Renal cortex interstitium (tissue), 11 donors: Measurements from ENCODE around the gene TMEM203. TPM values are rescaled to one million over a fixed set of nuclear protein-coding genes. Genes with fewer than 3 reads are reported as not detected.

Experiments used
- DNase-seq, 11 donors: peaks; one replicate each; pipeline ENCODE4 v3.0.0-alpha.2; 2013; ENCODE audit warnings: low read depth in 9 of 11, low spot score in 4 of 11; ENCODE audit errors: extremely low read depth in 1 of 11
- polyA plus RNA-seq, 3 donors: library from polyadenylated mRNA; unstranded; fragments of 120-200 nt; gene quantifications; one replicate each; pipeline ENCODE4 v1.2.1, GENCODE V29; 2013; ENCODE audit not compliant: insufficient read length in 3 of 3

The TMEM203 gene
- polyA plus RNA-seq, 3 donors = 40.2 to 46.4 (median 42.7) TPM

DNA sequence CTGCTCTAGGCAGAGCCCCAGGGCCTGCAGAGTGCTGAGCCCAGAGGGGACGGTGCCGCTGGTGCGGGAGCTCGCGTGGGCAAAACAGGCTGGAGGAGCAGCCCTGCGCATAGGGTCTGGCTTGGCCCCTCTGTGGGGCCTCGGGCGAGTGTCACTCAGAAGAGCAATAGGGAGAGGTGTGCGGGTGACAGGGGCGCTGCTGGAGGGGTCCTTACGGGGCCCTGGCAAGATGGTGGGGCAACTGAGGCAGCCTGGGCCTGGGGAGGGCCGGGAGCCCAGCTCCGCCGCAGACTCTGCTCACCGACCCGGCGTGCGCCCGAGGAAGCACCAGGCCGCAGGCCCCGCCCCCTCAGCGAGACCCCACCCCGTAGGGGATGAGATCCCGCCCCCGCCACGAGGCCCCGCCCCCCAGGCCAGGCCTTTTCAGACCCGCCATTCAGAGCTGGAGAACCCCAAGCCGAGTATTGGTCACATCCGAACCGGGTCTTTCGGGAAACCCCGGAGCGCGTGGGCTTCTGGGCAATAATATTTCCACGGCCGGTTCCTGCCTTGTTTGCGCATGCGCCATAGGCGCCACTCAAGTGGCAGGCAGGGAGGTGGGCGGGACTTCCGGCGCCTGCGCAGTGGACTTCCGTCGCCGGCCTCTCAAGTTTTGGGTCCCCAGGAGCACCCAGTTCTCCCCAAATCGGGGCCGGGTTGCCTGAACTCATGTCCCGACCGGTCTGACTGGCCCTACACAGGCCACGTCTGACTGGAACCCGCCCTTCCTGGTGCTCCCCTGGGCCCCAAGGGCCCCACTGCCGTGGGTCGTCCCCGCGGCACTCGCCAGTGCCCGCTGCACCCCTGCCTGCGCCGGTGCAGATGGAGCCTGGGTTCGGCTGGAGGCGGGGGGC lies 17.9 kb upstream of the TMEM203 start:
- peak; percentile 87 to 97 (median 94) for DNase-seq

DNA sequence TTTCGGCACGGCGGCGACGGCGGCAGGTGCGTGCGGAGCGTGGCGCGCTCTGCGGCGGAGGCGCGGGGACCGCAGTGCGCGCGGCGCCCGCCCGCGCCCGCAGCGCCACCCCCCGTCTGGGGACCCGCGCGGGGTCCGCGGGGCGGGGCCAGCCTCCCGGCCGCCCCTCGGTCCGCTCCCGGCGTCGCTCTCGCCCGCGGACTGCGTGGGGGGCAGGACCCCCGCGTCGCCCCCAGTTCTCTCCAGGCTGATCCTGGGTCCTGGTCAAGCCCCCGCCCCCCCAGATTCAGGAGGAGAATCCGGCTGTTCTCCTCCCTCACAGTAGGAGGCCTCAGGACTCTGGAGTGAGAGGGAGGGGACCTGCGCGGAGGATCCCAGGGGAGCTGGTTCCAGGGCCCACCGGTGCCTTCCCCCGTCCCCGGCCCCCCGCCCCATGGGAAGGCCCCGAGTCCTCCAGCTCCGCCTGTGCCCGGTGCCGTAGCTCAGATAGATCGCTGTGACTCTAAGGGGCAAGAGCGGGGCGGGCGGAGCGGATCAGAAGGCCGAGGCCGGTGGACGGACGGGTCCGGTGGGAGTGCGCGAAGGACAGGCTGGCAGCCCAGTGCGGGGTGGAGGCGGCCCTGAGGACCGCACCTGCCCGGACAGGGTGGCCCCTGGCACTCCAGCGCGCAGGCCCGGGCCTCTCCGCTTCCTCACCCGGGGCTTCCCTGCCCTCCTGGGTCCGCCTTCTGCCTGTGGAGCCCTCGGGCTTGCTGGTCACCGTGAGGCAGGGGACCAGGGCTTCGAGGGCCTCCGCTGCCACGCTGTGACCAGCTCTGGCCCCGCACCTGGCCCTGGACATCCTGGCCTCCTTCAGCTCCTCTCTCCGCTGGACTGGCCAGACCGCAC lies 17.0 kb upstream of the TMEM203 start, which contains the start of gene RNF208:
Gene RNF208 (minus strand): TSS at position 51 of the 888 bp plus-strand sequence. CDS start 1,028 bp downstream, outside the sequence.
- no peak for DNase-seq

DNA sequence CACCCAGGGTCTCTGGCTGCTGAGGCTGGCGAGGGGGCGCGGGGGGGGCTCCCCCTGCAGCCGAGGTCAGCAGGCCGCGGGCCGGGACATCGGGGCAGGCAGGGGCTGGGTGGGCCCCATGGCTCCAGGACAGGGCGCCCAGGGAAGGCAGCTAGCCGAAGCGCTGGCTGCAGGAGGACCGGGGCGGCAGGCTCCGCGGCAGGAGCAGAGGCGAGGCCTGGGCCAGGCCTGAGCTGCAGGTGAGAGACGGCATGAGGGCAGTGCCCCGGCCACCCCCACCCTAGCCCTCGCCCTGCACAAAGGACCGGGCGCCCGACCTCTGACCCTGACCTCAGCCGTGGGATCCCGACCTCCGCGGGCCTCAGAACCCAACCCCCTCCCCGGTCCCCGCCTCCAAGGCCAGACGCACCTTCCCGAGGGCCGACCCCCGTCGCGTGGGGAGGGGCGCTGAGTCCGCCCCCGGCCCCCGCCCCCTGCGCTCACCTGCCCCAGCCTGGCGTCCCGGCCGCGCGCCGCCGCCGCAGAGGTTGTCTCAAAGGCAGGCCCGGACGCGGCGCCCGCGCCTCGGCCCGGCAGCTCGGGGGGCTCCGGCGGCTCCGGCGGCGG lies 16.2 kb upstream of the TMEM203 start:
- DNase-seq = no peak

DNA sequence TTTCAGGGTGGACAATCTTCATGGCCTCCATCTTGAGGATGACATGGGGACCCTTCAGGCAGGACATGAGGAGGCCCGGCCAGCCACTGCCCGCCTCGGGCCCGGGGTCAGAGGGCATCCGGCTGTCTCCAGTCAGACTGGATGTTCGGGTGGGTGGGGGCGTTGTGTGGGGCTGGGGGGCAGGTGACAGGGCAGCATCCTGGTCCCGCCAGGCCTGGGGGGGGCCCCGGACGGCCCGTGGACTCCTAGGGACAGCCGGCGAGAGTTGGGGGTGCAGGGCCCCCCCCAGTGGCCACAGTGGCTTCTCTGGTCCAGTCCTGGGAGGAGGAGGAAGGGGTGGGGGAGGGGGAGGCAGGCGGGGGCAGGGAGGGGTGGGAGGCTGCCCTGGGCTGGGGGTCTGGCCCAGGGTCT lies 15.7 kb upstream of the TMEM203 start:
- no peak for DNase-seq

DNA sequence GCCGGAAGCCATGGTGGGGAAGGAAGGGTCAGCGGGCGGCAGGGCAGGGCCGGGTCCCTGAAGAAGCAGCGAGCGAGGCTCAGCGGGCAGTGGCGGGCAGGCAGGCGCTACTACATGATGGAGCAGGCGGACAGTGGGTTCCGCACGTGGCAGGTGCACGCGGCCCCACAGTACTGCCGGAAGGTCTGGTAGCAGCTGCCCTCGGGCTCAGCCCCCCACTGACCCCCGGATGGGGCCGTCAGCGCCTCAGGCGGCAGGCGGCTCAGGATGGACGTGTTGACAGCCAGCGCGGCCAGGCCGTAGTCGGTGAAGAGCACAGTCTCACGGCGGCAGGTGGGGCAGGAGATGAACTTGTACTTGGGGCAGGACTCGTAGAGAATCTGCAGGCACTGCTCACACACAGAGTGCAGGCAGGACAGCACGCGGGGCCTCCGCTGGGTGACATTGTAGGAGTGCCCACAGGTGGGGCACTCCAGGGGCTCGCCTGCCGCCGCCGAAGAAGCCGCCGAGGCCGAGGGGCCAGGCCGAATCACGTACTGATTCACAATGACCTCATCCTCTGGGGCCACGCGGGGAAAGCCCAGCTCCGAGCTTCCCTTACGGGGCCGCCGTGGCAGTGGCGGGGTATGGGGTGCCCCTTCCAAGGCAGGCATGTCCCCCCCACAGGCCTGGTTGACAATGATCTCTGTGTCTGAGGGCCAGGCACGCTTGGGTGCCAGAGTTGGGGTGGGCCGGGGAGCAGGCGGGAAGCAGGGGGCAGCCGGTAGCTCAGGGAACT lies 15.1 kb upstream of the TMEM203 start:
- DNase-seq = no peak

DNA sequence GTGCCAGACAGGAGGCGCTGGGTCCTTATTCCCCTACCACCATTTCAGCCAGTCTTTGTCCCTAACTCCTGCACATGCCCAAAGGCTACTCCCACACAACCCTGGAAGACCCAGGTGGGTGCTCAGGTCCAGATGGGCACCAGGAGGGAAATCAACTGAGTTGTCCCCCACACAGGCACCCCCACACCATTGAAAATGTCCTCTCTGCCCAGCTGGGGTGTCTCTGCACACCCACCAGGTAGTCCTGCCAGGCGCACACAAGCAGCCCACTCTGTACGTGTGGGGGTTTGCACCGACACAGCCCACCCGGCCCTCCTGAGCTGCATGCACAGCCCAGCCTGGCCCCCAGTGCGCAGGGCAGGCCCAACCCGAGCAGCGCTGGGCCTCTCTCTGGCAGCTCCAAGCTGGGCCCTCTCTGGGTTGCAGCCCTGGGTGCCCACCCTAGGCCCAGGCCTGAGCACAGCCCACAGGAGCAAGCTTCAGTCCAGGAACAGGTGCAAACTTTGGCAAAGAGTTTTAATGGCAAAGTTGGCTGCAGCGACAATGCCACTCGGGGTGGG lies 14.4 kb upstream of the TMEM203 start:
- no peak for DNase-seq

DNA sequence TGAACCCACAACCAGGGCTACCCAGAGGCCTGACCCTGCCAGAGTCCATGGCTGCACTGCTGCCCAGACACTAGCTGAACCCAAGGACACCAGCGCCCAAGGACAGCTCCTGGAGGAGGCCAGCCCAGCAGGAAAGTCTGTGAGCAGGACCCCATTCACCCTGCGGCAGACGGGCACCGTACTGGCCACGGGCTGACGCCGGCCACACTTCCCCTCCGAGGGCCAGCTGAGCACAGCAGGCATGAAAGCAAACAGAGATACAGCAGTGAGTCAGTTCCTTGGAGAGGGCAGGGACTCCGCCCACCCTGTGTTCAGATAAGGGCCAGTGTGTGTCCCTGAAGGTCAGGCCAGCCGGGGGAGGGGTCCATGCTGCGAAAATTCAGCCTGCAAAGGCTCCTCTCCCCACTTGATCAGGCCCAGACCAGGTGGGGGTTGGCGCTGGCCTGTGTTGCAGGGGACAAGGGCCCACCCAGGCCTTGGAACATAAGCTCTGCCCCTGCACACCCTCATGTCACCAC lies 13.4 kb upstream of the TMEM203 start:
- no peak for DNase-seq

DNA sequence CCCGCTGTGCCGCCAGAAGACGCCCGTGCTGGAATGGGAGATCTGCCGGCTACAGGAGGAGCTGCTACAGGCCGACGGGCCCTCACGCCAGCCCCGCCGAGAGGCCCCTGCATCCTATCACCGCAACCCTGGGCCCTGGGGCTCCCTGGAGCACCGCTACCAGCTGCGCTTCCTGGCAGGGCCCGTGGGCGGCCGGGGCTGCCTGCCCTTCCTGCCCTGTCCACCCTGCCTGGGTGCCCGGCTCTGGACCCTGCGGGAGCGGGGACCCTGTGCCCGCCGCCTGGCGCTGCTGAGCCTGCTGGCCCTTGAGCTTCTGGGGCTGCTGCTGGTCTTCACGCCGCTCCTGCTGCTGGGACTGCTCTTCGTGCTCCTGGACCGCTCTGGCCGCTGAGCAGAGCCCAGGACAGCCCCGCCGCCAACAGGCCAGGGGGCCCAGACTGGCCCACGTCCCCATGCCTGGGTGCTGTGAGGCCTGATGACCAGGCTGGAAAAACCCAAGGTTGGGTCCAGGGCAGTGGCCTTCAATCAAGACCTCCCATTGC lies 12.8 kb upstream of the TMEM203 start:
- DNase-seq = no peak

DNA sequence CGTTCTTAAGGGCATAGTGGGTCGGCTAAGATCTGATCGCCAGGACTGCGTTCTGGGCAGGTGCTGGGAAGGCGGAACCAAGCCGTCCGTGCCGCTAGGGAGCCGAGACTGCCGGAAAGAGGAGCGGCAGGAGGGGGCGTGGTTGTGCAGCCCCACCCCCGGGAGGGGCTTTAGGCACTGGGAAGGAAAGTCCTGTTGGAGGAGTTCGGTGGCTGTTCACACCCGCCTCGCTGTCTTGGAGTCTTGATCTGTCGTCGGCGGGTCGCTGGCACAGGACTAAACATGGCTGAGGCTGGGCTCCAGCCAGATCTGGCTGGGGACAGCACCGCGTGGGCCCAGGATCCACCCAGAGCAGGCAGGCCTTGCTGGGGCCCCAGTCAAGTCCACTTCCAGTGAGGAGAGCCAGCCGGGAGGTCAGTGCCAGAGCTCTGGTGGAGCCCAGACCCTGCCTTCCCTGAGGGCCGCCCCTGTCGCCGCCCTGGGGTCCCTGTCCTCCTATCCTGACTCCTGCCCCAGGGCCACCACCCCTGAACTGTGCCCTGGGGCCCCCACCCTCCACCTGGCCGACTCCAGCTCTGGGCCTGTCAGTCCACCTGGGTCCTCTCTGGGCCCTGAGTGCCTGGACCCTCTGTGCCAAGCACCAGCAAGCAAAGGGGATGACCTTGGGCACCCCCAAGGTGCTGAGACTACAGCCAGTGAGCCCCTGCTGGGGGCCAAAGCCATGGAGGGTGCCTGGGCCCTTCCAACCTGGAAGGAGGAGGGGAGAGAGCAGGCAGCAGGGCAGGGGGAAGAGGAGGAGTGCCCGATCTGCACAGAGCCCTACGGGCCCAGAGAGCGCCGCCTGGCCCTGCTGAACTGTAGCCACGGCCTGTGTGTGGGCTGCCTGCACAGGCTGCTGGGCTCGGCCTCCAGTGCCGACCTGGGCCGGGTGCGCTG lies 12.1 kb upstream of the TMEM203 start:
- no peak for DNase-seq

DNA sequence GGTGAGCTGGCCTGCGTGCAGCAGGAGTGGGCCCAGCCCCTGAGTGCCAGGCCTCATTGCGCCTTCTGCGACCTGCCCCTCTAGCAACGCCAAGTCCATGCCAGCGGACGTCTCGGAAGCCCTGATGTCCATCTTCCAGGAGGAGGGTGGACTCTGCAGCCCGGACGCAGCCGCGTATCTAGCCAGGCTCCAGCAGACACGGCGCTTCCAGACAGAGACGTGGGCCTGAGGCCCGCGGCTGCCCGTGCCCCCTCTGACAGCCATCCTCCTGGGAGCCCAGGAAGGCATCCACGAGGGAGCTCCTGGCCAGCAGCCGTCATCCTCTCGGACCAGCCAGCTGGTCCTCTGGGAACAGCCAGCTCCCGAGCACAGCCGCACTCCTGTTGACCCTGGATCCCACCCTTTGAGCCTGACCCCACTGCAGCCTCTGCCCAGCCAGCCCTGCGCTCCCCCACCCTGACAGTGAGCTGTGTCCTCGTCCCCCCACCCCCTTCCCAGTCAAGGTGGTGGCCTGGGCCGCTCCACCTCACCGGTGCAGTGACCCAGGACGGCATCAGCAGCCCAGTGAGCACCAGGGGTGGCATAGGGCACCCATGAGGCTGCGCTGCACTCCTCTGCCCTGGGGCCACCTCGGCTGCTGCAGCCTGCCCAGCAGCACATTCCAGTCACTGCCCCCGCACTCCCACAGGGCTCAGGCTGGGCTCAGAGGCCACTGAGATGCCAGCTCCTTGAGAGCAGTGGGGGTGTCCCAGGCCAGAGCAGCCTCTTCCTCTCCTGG lies 10.9 kb upstream of the TMEM203 start:
- no peak for DNase-seq

DNA sequence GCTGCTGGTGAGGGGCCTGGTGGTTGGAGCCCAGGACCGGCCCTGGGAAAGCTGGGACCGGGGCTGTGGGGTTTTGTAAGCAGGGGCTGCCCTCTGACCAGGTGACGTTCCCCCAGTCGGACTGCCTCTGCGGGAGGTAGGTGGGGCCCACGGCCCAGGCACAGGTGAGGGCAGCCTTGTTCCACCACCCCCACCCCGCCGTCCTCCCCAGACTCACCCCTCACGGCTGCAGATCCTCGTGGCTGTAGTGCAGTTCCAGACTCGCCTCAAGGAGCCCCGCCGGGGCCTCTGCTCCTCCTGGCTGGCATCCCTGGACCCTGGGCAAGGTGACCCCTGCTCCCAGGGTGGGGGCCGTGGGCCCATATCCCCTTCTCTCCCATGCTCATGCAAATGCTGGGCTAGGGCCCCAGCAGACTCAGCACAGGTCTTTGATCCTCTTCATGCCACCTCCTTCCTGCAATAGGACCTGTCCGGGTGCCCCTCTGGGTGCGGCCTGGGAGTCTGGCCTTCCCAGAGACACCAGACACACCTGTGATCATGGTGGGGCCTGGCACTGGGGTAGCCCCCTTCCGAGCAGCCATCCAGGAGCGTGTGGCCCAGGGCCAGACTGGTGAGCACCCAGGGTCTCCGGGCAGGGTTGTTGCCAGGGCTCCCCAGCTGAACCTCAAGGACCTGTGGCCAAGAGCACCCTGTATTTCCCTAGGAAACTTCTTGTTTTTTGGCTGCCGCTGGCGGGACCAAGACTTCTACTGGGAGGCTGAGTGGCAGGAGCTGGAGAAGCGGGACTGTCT lies 9.9 kb upstream of the TMEM203 start:
- no peak for DNase-seq

DNA sequence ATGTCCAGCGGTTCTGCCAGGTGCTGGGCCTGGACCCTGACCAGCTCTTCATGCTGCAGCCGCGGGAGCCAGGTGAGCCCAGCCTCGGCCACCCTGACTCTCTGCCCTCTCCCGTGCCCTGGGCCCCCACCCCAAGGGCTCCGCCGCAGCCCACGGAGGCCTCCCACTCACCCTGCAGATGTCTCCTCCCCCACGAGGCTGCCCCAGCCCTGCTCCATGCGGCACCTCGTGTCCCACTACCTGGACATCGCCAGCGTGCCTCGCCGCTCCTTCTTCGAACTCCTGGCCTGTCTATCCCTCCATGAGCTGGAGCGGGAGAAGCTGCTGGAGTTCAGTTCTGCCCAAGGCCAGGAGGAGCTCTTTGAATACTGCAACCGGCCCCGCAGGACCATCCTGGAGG lies 9.2 kb upstream of the TMEM203 start:
- DNase-seq = no peak

DNA sequence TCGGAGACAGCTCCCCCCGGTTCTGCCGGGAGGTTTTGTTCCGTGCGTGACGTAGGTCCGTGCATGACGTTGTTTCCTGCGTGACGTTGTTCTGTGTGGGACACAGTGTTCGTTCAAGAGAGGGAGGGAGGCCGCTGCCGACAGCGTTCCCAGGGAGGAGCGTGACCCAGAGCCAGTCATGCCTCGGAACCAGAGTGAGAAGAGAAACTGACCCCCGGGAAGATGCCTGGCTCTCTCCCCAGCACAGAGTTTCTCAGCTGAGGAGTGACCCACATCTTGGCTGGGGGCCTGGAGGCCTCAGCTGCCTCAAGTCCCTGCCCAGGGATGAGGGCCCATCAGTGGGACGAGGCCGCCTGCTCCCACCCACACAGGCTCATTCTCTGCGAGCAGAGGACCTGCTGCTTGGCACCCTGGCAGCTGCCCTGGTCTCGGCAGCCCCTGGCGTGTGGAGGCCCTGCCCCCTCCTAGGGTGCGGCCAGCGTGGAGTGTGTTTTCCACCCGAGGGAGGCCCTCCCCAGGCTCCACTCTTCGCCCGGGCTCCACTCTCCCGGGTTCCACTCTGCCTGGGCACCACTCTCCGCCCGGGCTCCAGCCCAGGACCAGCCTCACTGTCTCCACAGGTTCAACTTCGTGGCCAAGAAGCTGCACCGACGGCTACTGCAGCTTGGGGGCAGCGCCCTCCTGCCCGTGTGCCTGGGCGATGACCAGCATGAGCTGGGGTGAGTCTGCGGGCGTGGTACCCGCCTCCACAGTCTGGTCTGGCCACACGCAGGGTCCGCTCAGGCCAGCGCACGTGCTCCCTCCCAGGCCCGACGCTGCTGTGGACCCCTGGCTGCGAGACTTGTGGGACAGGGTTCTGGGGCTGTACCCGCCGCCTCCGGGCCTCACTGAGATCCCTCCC lies 8.0 kb upstream of the TMEM203 start:
- no peak for DNase-seq

DNA sequence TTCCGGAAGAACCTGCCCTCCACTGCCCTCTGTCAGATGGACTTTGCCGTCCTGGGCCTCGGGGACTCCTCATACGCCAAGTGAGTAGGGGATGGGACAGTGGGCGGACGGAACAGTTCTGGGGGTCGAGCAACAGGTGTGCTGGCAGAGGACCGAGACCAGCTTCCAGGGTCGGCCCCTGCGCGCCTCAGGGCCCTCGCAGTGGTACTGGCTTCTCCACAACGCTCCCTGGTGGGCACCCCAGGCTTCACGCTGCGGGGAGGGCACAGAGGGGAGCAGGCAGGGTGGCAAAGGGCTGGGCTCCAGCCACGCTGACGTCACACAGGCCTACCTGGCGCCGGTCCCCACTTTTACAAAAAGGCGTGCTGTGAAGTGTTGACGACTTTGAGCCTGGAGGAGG lies 7.1 kb upstream of the TMEM203 start:
- DNase-seq = no peak

DNA sequence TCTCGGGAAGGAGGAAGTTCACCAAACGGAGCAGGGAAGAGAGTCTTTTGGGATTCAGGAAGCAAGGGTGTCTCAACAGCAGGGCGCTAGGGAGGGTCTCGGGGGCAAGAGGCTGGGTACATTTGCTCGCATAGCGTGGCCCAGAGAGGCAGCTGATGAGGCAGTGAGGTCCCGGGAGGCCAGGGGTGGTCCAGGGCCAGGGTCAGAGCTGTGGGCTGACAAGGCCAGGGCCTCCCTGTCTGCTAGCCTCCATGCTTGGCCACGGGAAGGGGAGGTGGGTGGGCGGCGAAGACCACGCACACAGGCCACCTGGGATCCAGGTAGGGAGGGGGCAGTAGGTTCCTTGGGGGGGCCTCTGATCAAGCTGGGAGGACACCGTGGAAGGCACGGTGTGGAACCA lies 6.1 kb upstream of the TMEM203 start:
- DNase-seq = no peak
